Natural killer cell treated with Interleukin-12 subunit alpha and Interleukin-12 subunit beta and Interleukin-15 and Interleukin-18, amount 100 ng/mL, for 72 hours (primary cell): ENCODE measurements around the gene KIAA1958. TPM values are rescaled to one million over a fixed set of nuclear protein-coding genes. Genes with fewer than 3 reads are reported as not detected.

Source experiments
- ATAC-seq, 2 donors: fragments of 150-1000 bp; cut with Tn5 transposase in 1 of 2; sonication (Bioruptor Pico), chemical (Tn5 transposase) in 1 of 2; 2 replicates each; pipeline ENCODE4 v1.10.0; 2021
- DNase-seq: peaks from one replicate; pipeline ENCODE4 v3.0.0; 2022; ENCODE audit warnings: low spot score
- H3K27ac Mint-ChIP-seq, 2 donors: 1 replicate in 1 of 2; 2 replicates in 1 of 2; pipeline ENCODE4 v1.8.0; 2022; ENCODE audit warnings: mixed read lengths in 2 of 2, mild to moderate bottlenecking in 1 of 2, moderate library complexity in 1 of 2
- H3K27me3 Mint-ChIP-seq, 2 donors: 1 replicate in 1 of 2; 2 replicates in 1 of 2; pipeline ENCODE4 v1.8.0; 2022; ENCODE audit warnings: mixed read lengths in 2 of 2
- H3K36me3 Mint-ChIP-seq: one replicate; pipeline ENCODE4 v1.8.0; 2022; ENCODE audit warnings: mixed read lengths
- H3K4me1 Mint-ChIP-seq, 2 donors: 1 replicate in 1 of 2; 2 replicates in 1 of 2; pipeline ENCODE4 v1.8.0; 2022; ENCODE audit warnings: low read depth in 2 of 2, mixed read lengths in 2 of 2, mild to moderate bottlenecking in 1 of 2
- H3K4me3 Mint-ChIP-seq: one replicate; pipeline ENCODE4 v1.8.0; 2022; ENCODE audit warnings: mixed read lengths
- H3K9me3 Mint-ChIP-seq: 2 replicates; pipeline ENCODE4 v1.8.0; 2022; ENCODE audit warnings: mixed read lengths
- total RNA-seq, 2 donors: library from RNA; stranded (reverse); gene quantifications; one replicate each; pipeline ENCODE4 v1.2.3, GENCODE V29; 2022

Gene KIAA1958
- total RNA-seq, 2 donors from 2014 or later, result 3.5 to 14.6 TPM

GRCh38 chr9:112558476-112558875, 71.8 kb downstream of the KIAA1958 start:
- Mint-ChIP-seq H3K27ac (no peak overlapping the region), H3K9me3 (no peaks in the 10 kb centered on the region), H3K27me3 (no peaks in the 10 kb centered on the region), H3K36me3 (no peaks in the 10 kb centered on the region), H3K4me1 (no peaks in the 10 kb centered on the region), H3K4me3 (no peak overlapping the region)
- DNase-seq (no peak), ATAC-seq (no peak)

- H3K27ac Mint-ChIP-seq, result no peak overlapping the region
- no peaks in the 10 kb centered on the region for H3K27me3 Mint-ChIP-seq
- H3K36me3 Mint-ChIP-seq, result no peaks in the 10 kb centered on the region
- H3K4me1 Mint-ChIP-seq, result no peaks in the 10 kb centered on the region
- ATAC-seq, result no peak
- no peak overlapping the region for H3K4me3 Mint-ChIP-seq
- no peak for DNase-seq
- no peaks in the 10 kb centered on the region for H3K9me3 Mint-ChIP-seq
These were observed 72.4 kb downstream of the KIAA1958 start for GRCh38 chr9:112558978-112559377.

DNA sequence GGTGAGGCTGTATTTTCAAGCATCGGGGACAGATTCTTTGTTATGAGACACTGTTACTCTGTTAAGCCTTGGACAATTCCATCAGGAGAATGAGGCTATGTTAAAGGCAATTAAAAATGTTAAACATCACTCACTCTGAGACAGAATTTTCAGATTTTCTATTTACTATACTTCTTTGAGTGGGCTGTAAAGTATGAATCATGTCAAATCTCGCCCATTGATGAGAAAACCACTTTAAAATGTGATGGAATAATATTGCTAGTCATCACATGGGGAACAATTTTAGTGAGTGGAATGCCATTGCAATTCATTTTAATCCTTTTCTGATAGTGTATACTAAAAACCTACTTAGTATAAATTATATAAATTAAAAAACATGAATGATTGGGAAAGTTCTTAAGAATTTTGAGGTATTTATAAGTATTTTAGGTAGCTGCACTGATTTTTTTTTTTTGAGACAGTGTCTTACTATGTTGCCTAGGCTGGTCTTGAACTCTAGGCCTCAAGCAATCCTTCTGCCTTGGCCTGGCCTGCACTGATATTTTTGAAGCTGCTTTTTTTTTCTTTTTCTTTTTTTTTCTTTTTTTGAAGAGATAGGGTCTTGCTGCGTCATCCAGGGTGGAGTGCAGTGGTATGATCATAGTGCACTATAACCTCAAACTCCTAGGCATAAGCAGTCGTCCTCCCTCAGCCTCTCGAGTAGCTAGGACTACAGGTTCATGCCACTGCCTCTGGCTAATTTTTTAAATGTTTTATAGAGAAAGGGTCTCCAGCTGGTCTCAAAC, 73.2 kb downstream of the KIAA1958 start:
- Mint-ChIP-seq H3K4me3 (no peak overlapping the region), H3K9me3 (no peaks in the 10 kb centered on the region), H3K27me3 (no peaks in the 10 kb centered on the region), H3K4me1 (no peaks in the 10 kb centered on the region), H3K27ac (no peak overlapping the region), H3K36me3 (no peaks in the 10 kb centered on the region)
- DNase-seq (no peak), ATAC-seq (no peak)

DNA sequence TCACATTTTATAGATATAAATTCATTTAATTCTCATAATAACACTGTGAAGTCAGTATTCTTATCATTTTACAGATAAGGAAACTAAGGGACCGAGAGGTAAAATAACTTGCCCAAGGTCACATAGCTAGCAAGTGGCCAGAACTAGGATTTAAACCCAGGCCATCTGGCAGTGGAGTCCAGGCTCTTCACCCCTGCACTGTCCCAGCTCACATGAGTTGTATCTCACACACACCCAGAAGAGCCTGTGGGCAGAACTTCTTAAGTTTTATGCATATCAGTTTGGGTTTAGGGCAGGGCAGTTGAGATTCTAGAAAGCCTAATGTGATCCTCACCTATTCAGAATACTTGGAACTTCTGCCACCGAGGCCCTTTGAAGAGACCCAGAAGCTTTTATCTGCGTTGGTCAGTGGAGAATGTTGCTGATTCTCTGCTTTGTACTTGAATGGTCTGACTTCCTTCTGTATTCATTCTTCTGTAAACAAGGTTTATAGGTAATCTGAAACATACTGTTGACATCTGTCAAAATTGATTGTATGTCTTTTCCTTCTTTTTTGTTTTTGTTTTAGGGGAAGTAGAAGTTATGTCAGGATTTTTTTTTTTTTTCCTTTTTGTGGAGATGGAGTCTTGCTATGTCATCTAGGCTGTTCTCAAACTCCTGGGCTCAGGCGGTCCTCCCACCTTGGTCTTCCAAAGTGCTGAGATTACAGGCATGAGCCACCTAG, 75.8 kb downstream of the KIAA1958 start:
- H3K4me1 Mint-ChIP-seq, result no peaks in the 10 kb centered on the region
- no peaks in the 10 kb centered on the region for H3K36me3 Mint-ChIP-seq
- no peak for ATAC-seq
- H3K27ac Mint-ChIP-seq, result no peak overlapping the region
- no peak overlapping the region for H3K4me3 Mint-ChIP-seq
- no peaks in the 10 kb centered on the region for H3K9me3 Mint-ChIP-seq
- DNase-seq, result no peak
- no peaks in the 10 kb centered on the region for H3K27me3 Mint-ChIP-seq

DNA sequence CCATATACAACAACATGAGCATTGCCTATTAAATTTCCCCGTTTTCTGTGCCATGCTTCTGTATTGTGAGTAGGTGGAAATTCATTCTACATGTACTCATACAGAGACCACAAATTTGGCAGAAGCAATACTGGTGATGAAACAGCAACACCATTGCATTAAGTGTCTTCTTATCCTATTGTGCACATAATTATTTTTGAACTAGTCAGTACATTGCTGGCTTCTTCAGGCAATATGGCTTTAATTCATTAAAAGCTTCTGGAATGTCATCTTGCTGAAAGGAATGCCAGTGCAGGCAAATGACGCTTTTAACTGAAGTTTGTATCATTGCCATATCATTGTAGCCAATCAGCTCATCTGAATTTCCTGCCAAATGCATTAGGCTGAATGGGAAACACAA, 82.6 kb downstream of the KIAA1958 start:
- H3K4me3 Mint-ChIP-seq, result no peak overlapping the region
- H3K4me1 Mint-ChIP-seq, result no peaks in the 10 kb centered on the region
- H3K27me3 Mint-ChIP-seq, result no peaks in the 10 kb centered on the region
- no peak for ATAC-seq
- no peak overlapping the region for H3K27ac Mint-ChIP-seq
- no peak for DNase-seq
- no peaks in the 10 kb centered on the region for H3K36me3 Mint-ChIP-seq
- no peaks in the 10 kb centered on the region for H3K9me3 Mint-ChIP-seq

- Mint-ChIP-seq H3K9me3 (no peaks in the 10 kb centered on the region), H3K36me3 (no peaks in the 10 kb centered on the region), H3K27ac (no peak overlapping the region), H3K4me1 (no peaks in the 10 kb centered on the region), H3K27me3 (no peaks in the 10 kb centered on the region), H3K4me3 (no peak overlapping the region)
- ATAC-seq (no peak), DNase-seq (no peak)
These were observed 84.1 kb downstream of the KIAA1958 start for GRCh38 chr9:112570671-112571167.

DNA sequence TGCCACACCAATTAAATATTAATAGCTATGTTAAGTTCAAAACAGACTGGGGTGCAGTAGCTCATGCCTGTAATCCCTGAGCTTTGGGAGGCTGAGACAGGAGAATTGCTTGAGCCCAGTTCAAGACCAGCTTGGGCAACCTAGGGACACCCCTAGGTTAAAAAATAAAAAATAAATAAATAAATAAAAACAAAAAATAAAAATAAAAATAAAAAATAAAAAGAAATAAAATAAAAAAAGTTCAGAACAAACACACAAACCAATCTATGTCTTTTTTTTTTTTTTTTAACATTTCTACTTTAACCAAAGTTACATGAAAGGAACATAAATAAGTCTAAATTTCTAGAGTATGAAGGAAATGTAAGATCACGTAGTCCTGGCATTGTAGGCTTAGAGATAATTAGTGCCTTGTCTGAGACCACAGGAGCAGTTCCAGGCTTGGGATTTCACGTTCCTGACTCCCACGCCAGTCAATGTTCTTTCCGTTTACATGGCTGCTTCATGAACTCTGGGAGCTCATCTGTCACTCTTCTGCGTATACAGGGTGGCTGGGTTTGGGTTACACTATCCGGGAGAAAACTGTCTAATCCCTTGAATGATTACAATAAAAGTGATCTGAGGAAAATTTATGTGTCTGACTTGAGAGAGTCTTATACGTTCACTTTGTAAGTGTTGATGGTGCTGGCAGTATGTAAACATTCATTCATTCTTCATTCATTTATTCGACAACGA, 85.2 kb downstream of the KIAA1958 start:
- no peak overlapping the region for H3K27ac Mint-ChIP-seq
- no peaks in the 10 kb centered on the region for H3K4me1 Mint-ChIP-seq
- ATAC-seq (no peak), DNase-seq (no peak)
- H3K36me3 Mint-ChIP-seq, result no peaks in the 10 kb centered on the region
- no peaks in the 10 kb centered on the region for H3K9me3 Mint-ChIP-seq
- no peak overlapping the region for H3K4me3 Mint-ChIP-seq
- no peaks in the 10 kb centered on the region for H3K27me3 Mint-ChIP-seq

DNA sequence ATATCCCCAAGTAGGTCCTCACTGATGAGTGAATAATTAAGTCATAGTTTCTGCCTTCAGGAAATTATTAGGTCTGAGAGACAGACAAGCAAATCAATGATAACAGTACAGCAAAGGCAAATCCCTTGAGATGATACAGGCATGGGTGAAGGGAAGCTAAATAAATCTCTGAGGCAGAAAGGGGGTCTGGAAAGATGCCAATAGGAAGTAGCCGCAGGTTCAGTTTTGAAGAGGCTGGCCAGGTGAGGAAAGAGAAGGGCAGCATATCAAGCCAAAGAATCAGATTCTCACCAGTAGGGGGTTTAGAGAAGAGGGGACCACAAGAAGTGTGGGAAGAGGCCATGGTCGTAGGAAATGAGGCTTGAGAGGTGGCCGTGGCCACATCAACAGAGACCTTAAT, 85.8 kb downstream of the KIAA1958 start:
- H3K36me3 Mint-ChIP-seq, result no peaks in the 10 kb centered on the region
- no peaks in the 10 kb centered on the region for H3K4me1 Mint-ChIP-seq
- no peaks in the 10 kb centered on the region for H3K27me3 Mint-ChIP-seq
- no peaks in the 10 kb centered on the region for H3K9me3 Mint-ChIP-seq
- no peak for DNase-seq
- H3K27ac Mint-ChIP-seq, result no peak overlapping the region
- no peak overlapping the region for H3K4me3 Mint-ChIP-seq
- no peak for ATAC-seq

GRCh38 chr9:112574008-112574407, 87.4 kb downstream of the KIAA1958 start:
- H3K9me3 Mint-ChIP-seq, result no peaks in the 10 kb centered on the region
- H3K36me3 Mint-ChIP-seq, result no peaks in the 10 kb centered on the region
- ATAC-seq (no peak), DNase-seq (no peak)
- H3K4me1 Mint-ChIP-seq, result no peaks in the 10 kb centered on the region
- H3K4me3 Mint-ChIP-seq, result no peak overlapping the region
- H3K27ac Mint-ChIP-seq, result no peak overlapping the region
- H3K27me3 Mint-ChIP-seq, result no peaks in the 10 kb centered on the region

DNA sequence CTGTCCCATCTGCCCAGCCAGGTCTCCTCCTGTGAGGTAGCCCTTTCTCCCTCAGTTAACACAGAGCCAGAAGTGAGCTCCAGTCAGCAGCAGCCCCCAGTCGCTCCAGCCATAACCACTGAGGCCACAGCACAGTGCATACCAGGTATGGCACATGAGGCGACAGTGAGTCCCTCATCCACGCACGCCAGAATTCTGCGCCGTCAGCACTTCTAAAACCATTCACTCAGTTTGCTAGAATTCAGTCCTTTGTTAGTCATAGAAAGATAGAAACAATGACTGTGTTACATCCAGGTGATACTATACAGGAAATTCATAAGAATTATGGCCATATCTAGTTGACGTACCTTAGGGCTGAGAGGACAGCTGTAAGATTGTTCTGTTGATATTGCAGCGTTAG, 88.5 kb downstream of the KIAA1958 start:
- Mint-ChIP-seq H3K4me1 (no peaks in the 10 kb centered on the region), H3K4me3 (no peak overlapping the region), H3K27ac (no peak overlapping the region), H3K36me3 (no peaks in the 10 kb centered on the region), H3K9me3 (no peaks in the 10 kb centered on the region), H3K27me3 (peaks cover 0 to 2% of the 10 kb centered on the region in 2 donors)
- no peak for DNase-seq
- no peak for ATAC-seq

DNA sequence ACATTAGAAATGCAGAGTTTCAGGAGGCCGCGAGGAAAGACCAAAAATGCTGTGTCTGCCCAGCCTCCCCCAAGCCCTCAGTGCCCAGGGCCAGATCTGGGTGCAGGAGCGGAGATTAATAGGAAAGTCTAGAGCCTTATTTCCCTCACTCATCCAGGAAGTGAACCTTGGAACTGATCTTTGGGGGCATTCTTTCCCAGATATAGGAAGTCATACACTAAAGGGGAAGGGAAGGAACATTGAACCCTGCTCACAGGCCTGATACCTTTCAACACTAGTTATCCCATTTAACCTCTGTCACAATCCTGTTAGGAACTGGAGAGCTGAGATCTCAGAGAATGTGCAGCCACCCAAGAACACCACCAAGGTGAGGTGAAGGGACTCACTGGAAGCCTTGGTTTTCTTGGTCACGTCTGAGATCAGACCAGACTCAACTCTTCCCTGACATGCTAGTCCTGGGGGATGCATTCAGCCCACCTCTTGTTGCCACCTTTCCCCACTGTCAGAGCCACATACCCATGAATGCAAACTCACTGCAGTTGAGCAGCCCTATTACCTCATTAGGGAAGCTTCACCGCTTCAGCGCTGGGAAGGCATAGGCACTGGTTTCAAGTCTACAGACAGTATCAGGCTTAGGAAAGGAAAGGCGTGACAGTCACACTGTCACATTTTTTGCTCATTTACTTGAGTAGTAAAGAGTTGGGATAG, 95.0 kb downstream of the KIAA1958 start:
- Mint-ChIP-seq H3K9me3 (no peaks in the 10 kb centered on the region), H3K4me3 (no peak overlapping the region), H3K27ac (no peak overlapping the region), H3K4me1 (no peaks in the 10 kb centered on the region), H3K36me3 (no peaks in the 10 kb centered on the region), H3K27me3 (peaks cover 0 to 2% of the 10 kb centered on the region in 2 donors)
- ATAC-seq (no peak), DNase-seq (no peak)

DNA sequence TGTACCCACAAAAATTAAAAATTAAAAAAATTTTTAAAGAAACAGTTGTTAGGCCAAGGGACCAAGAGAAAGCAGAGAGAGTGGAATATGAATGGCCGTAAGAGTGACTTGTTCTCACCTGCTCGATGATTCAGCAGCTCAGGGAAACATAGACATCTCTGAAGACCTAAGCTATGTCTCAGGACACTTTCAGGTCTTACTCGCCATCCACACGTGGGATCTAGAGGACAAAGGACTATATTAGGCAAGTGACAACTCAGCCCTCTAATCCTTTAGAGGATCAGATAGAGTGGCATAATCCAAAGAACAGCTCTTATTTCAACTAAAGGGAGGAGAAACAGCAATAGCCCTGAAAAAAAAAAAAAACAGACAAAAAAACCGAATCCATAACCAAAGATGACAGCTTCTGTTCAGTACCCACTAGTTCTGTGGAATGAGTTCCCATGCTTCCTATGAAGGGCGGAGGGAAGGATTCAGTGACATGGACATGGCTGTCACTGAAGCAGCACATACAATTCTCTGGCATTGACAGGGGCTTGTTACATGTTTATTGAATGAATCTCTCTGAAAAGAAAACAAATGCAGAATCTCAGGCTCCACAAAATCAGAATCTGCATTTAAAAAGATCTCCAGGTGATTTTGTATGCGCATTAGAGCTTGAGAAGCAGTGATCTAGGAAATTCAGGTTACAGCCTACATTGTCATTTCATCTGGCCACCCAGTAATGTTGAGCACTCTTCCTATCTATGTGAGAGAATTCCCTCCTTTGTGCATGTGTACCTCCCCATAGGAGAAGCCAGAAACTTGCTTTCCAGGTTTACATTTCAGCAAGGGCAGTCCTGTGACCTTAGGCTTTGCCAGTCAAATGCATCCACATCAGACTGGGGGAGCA, 96.0 kb downstream of the KIAA1958 start:
- no peaks in the 10 kb centered on the region for H3K9me3 Mint-ChIP-seq
- ATAC-seq, result no peak
- H3K4me1 Mint-ChIP-seq, result no peaks in the 10 kb centered on the region
- no peak for DNase-seq
- peaks cover 0 to 2% of the 10 kb centered on the region in 2 donors for H3K27me3 Mint-ChIP-seq
- no peak overlapping the region for H3K27ac Mint-ChIP-seq
- no peak overlapping the region for H3K4me3 Mint-ChIP-seq
- H3K36me3 Mint-ChIP-seq, result no peaks in the 10 kb centered on the region
